HCT116 (cell line): Measurements from ENCODE around the gene NUBPL. TPM values are rescaled to one million over a fixed set of nuclear protein-coding genes. Genes with fewer than 3 reads are reported as not detected.

Source experiments
- ATAC-seq: fragments of 200-7000 bp; cut with Tn5 transposase; 2 replicates; pipeline ENCODE4 v1.9.1; 2020; ENCODE audit warnings: mild to moderate bottlenecking, moderate library complexity
- BruUV-seq: library from RNA; stranded (reverse); fragments of 400-500 nt; replicated peaks from 2 replicates; lab custom pipeline; 2021; lab: Mats Ljungman, UMichigan
- CTCF ChIA-PET: fragments of 300-600 bp; sonication (Branson Sonifier 250); formaldehyde crosslinking; loops from one replicate; lab custom pipeline; 2021; ENCODE audit warnings: antibody characterized with exemption; lab: Charles Lee
- POLR2A ChIA-PET: fragments of 300-600, 350-600 bp; sonication (Branson Sonifier 250); formaldehyde crosslinking; loops from one replicate; lab custom pipeline; 2021; ENCODE audit warnings: antibody characterized with exemption; lab: Charles Lee
- RAD21 ChIA-PET, 2 experiments: fragments of 300-600 bp; sonication (Branson Sonifier 250); formaldehyde crosslinking; loops; one replicate each; lab custom pipeline; 2023; ENCODE audit warnings: low total read pairs in 2 of 2; ENCODE audit not compliant: uncharacterized antibody in 2 of 2, unreplicated experiment in 2 of 2, low non-redundant PET in 1 of 2; lab: Charles Lee
- DNase-seq: peaks from one replicate; pipeline ENCODE4 v3.0.0-alpha.2; 2010; ENCODE audit warnings: low read depth, low spot score
- H2AFZ ChIP-seq: fragments of 200-600 bp; shearing (Covaris generic), sonication (generic); 2 replicates; pipeline ENCODE4 v1.6.1; 2017; ENCODE audit warnings: low read depth, mixed run types, mixed read lengths, antibody characterized with exemption, low read length; ENCODE audit not compliant: poor library complexity, severe bottlenecking
- H3K27ac ChIP-seq: 2 replicates; pipeline ENCODE4 v1.5.1; 2012; ENCODE audit warnings: low read depth, low read length
- H3K27me3 ChIP-seq: fragments of 200-600 bp; sonication (generic); 2 replicates; pipeline ENCODE4 v1.6.1; 2016; ENCODE audit warnings: mixed run types, low read length, mixed read lengths; ENCODE audit not compliant: insufficient read depth
- H3K36me3 ChIP-seq, 2 experiments: fragments of 200-500 bp in 1 of 2; fragments of 200-600 bp in 1 of 2; sonication (Bioruptor generic) in 1 of 2; sonication (generic) in 1 of 2; 2 replicates each; pipeline versions ENCODE4 v1.5.1 to v1.6.1; 2014 to 2016; ENCODE audit warnings: low read length in 2 of 2, inconsistent platforms in 1 of 2, mixed read lengths in 1 of 2, mixed run types in 1 of 2; ENCODE audit not compliant: insufficient read depth in 2 of 2, control insufficient read depth in 1 of 2
- H3K4me1 ChIP-seq, 2 experiments: fragments of 200-600 bp in 1 of 2; sonication (generic) in 1 of 2; 2 replicates each; pipeline versions ENCODE4 v1.5.1 to v1.6.1; 2012 to 2017; ENCODE audit warnings: low read length in 2 of 2, inconsistent platforms in 1 of 2, mild to moderate bottlenecking in 1 of 2, mixed read lengths in 1 of 2, mixed run types in 1 of 2, moderate library complexity in 1 of 2; ENCODE audit not compliant: insufficient read depth in 2 of 2, control insufficient read depth in 1 of 2
- H3K4me2 ChIP-seq: fragments of 200-600 bp; sonication (generic); 2 replicates; pipeline ENCODE4 v1.6.1; 2017; ENCODE audit warnings: mixed run types, low read length, mixed read lengths
- H3K4me3 ChIP-seq, 2 experiments: fragments of 200-600 bp in 1 of 2; sonication (generic) in 1 of 2; replicated peaks in 1 of 2; 2 replicates each; pipeline ENCODE4 v1.5.1; 2011 to 2016; ENCODE audit warnings: low read length in 2 of 2, control low read depth in 1 of 2, low read depth in 1 of 2, mild to moderate bottlenecking in 1 of 2, mixed read lengths in 1 of 2, mixed run types in 1 of 2
- H3K79me2 ChIP-seq: fragments of 200-600 bp; sonication (generic); 2 replicates; pipeline ENCODE4 v1.6.1; 2017; ENCODE audit warnings: mild to moderate bottlenecking, mixed run types, low read length, moderate library complexity, mixed read lengths; ENCODE audit not compliant: insufficient read depth
- H3K9ac ChIP-seq: fragments of 200-600 bp; sonication (generic); 2 replicates; pipeline ENCODE4 v1.6.1; 2016; ENCODE audit warnings: low read length, mixed read lengths
- H3K9me2 ChIP-seq: fragments of 200-600 bp; sonication (generic), shearing (Covaris generic); 2 replicates; pipeline ENCODE4 v1.6.1; 2017; ENCODE audit warnings: mixed run types, mild to moderate bottlenecking, moderate library complexity; ENCODE audit not compliant: insufficient read depth
- H3K9me3 ChIP-seq, 2 experiments: fragments of 200-500 bp in 1 of 2; fragments of 200-600 bp in 1 of 2; sonication (Bioruptor generic) in 1 of 2; sonication (generic) in 1 of 2; 2 replicates each; pipeline ENCODE4 v1.6.1; 2014 to 2017; ENCODE audit warnings: low read length in 2 of 2, mixed read lengths in 2 of 2, inconsistent platforms in 1 of 2, low read depth in 1 of 2, mild to moderate bottlenecking in 1 of 2, mixed run types in 1 of 2, moderate library complexity in 1 of 2; ENCODE audit not compliant: control insufficient read depth in 1 of 2, insufficient read depth in 1 of 2
- H4K20me1 ChIP-seq: fragments of 200-600 bp; sonication (generic), shearing (Covaris generic); 2 replicates; pipeline ENCODE4 v1.6.1; 2017; ENCODE audit warnings: mixed run types, mild to moderate bottlenecking, moderate library complexity; ENCODE audit not compliant: insufficient read depth
- CBX3 ChIP-seq: IDR thresholded peaks from 2 replicates; pipeline ENCODE4 v1.6.1; 2012; ENCODE audit warnings: low read depth
- EZH2 ChIP-seq: fragments of 200-600 bp; sonication (generic); IDR thresholded peaks from 2 replicates; pipeline ENCODE4 v1.6.1; 2017; ENCODE audit warnings: antibody characterized with exemption, mixed run types
- FOSL1 ChIP-seq: IDR thresholded peaks from 2 replicates; pipeline ENCODE4 v1.6.1; 2012; ENCODE audit warnings: low read depth
- JUND ChIP-seq: IDR thresholded peaks from 2 replicates; pipeline ENCODE4 v1.6.1; 2012
- POLR2A ChIP-seq: IDR thresholded peaks from 2 replicates; pipeline ENCODE4 v1.7.0; 2011; ENCODE audit warnings: borderline replicate concordance; ENCODE audit not compliant: insufficient read depth, insufficient read length; ENCODE audit errors: extremely low read depth
- POLR2AphosphoS5 ChIP-seq: IDR thresholded peaks from 2 replicates; pipeline ENCODE4 v1.6.1; 2011; ENCODE audit warnings: mild to moderate bottlenecking, low read depth, low read length, moderate library complexity
- SP1 ChIP-seq: IDR thresholded peaks from 2 replicates; pipeline ENCODE4 v1.6.1; 2012; ENCODE audit warnings: low read depth
- ZFX ChIP-seq: fragments of 450-650 bp; IDR thresholded peaks from 2 replicates; pipeline ENCODE4 v1.6.1; 2017
- ZNF274 ChIP-seq: fragments of 200-500 bp; sonication (Bioruptor generic); IDR thresholded peaks from 2 replicates; pipeline ENCODE4 v1.6.1; 2014; ENCODE audit warnings: mild to moderate bottlenecking, low read depth, low read length, inconsistent platforms
- intact Hi-C: fragments of 100-400 bp; cut with micrococcal nuclease; formaldehyde crosslinking; loops from 2 replicates; pipeline ENCODE4 v1.10.0; 2022
- total RNA-seq: library from RNA; stranded (reverse); gene quantifications from one replicate; pipeline ENCODE4 v1.2.1, GENCODE V29; 2021; ENCODE audit not compliant: unreplicated experiment
- TF ChIP-seq, protein P1 (sequence below): IDR thresholded peaks from 2 replicates; pipeline ENCODE4 v1.6.1; 2012
- TF ChIP-seq, protein P2 (sequence below): IDR thresholded peaks from 2 replicates; pipeline ENCODE4 v1.6.1; 2012; ENCODE audit warnings: low read depth

Gene NUBPL
- total RNA-seq, 1 experiment from 2014 or later, result 11.3 TPM

DNA sequence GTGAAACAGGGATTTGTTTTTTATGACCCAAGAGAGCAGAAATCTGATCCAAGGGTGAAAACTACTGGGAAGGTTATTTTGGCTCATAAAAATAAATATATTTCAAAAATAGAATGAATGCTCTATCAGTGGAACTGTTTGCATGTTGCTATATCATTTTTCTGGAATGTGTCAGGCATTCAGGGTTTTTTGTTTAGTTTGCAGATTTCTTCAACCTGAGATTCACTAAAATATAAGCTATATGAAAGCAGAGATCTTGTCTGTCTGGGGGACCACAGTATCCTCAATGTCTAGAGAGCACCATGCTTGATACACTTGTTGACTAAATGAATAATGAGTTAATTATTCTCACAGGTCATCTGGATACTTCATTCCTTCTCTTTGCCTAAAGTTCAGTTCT, 165.1 kb downstream of the NUBPL start (continued):
- TF ChIP-seq, protein P1, sequence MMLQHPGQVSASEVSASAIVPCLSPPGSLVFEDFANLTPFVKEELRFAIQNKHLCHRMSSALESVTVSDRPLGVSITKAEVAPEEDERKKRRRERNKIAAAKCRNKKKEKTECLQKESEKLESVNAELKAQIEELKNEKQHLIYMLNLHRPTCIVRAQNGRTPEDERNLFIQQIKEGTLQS, result no peak
- no peak for TF ChIP-seq POLR2AphosphoS5
- no peak for TF ChIP-seq CBX3
- no peak for TF ChIP-seq FOSL1
- TF ChIP-seq POLR2A, result no peak

DNA sequence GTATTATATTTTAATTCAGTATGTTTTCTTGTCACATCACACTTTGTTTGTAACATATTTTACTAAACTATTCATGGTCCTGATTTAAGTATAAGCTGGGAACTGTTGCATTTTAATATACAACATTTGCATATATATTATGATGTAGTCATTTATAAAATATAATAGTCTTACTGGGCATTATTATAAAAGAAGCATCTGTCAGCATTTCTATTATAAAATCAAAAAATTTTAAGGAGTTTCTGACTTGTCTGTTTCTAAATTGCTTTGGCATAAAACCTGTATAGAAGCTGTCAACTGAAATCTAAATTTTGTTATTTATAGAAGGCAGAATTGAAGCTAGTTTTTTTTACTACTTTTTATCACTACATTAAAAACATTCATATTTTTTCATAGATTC, 166.6 kb downstream of the NUBPL start:
- DNase-seq (no peak), ATAC-seq (no peak)
- H3K4me1 ChIP-seq, result no peaks in the 10 kb centered on the region
- no peaks in the 10 kb centered on the region for H4K20me1 ChIP-seq
- no peaks in the 10 kb centered on the region for H3K27me3 ChIP-seq
- POLR2A ChIA-PET, result no interaction called here
- RAD21 ChIA-PET, result no interaction called here
- no TSS peak for BruUV-seq
- H3K9me2 ChIP-seq, result no peaks in the 10 kb centered on the region
- no peak overlapping the region for H2AFZ ChIP-seq
- CTCF ChIA-PET, result no interaction called here
- no peak overlapping the region for H3K4me3 ChIP-seq
- intact Hi-C loops, result no loop called here
- H3K9me3 ChIP-seq, result no peaks in the 10 kb centered on the region
- H3K4me2 ChIP-seq, result no peak overlapping the region
- no peaks in the 10 kb centered on the region for H3K36me3 ChIP-seq
- no peak overlapping the region for H3K9ac ChIP-seq
- H3K79me2 ChIP-seq, result peaks cover 3% of the 10 kb centered on the region; the same call in 1 of the 2 replicates
- TF ChIP-seq ZFX (no peak), JUND (no peak), ZNF274 (no peak), EZH2 (no peak), SP1 (no peak)
- TF ChIP-seq, protein P2, sequence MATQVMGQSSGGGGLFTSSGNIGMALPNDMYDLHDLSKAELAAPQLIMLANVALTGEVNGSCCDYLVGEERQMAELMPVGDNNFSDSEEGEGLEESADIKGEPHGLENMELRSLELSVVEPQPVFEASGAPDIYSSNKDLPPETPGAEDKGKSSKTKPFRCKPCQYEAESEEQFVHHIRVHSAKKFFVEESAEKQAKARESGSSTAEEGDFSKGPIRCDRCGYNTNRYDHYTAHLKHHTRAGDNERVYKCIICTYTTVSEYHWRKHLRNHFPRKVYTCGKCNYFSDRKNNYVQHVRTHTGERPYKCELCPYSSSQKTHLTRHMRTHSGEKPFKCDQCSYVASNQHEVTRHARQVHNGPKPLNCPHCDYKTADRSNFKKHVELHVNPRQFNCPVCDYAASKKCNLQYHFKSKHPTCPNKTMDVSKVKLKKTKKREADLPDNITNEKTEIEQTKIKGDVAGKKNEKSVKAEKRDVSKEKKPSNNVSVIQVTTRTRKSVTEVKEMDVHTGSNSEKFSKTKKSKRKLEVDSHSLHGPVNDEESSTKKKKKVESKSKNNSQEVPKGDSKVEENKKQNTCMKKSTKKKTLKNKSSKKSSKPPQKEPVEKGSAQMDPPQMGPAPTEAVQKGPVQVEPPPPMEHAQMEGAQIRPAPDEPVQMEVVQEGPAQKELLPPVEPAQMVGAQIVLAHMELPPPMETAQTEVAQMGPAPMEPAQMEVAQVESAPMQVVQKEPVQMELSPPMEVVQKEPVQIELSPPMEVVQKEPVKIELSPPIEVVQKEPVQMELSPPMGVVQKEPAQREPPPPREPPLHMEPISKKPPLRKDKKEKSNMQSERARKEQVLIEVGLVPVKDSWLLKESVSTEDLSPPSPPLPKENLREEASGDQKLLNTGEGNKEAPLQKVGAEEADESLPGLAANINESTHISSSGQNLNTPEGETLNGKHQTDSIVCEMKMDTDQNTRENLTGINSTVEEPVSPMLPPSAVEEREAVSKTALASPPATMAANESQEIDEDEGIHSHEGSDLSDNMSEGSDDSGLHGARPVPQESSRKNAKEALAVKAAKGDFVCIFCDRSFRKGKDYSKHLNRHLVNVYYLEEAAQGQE, result no peak
- H3K27ac ChIP-seq, result no peak overlapping the region
